ENCODE results near the gene NRXN3. TPM values are rescaled to one million over a fixed set of nuclear protein-coding genes. Genes with fewer than 3 reads are reported as not detected.

NRXN3 gene
- total and polyA plus RNA-seq, 2 of the 13 experiments (the other 11 are each of a cell fraction or from before 2014, with no cell fraction given), result 0.03 TPM; not detected in 1

- TF ChIP-seq PITX1 (CRISPR knock-in tag; IDR thresholded peaks at IDR 0.05), result no peak
- TF ChIP-seq ZNF432 (CRISPR knock-in tag; IDR thresholded peaks at IDR 0.05; ENCODE audit: borderline replicate concordance), result no peak
- no peak for TF ChIP-seq NR1H2 (CRISPR knock-in tag; IDR thresholded peaks at IDR 0.05; ENCODE audit: borderline replicate concordance, low read depth)
These were observed 1193.1 kb downstream of the NRXN3 start (continued) for GRCh38 chr14:79363291-79363690.

GRCh38 chr14:79369359-79370332 lies 1199.5 kb downstream of the NRXN3 start:
- no peak for FAIRE-seq
- in situ Hi-C loops (cut with HindIII; ENCODE audit: extremely low pct_ligation_motif_present, low pct_unique_long_range_greater_than_20kb) (no loop called here), intact Hi-C loops (cut with micrococcal nuclease; ENCODE audit: unreplicated experiment) (no loop called here)
- Histone ChIP-seq H3K4me1 (ENCODE audit: insufficient read depth, low read length) (no peaks in the 10 kb centered on the region), H3K27ac (ENCODE audit: extremely low read length, insufficient read depth, low read length) (no peak overlapping the region), H3K9me3 (ENCODE audit: low read length) (peaks cover 49% of the 10 kb centered on the region), H3K27me3 (ENCODE audit: control insufficient read depth in 1 of 2, insufficient read depth in 2 of 2, low read length in 2 of 2) (no peaks in the 10 kb centered on the region), H3K4me3 (replicated peaks in 1 of 3; ENCODE audit: insufficient read depth in 1 of 3, low read depth in 2 of 3, low read length in 3 of 3) (no peak overlapping the region), H2AFZ (ENCODE audit: low read length) (no peak overlapping the region), H3K79me2 (ENCODE audit: insufficient read depth, low read length) (no peaks in the 10 kb centered on the region), H4K20me1 (ENCODE audit: insufficient read depth, low read length) (no peaks in the 10 kb centered on the region), H3K4me2 (ENCODE audit: low read depth, low read length) (no peak overlapping the region), H3K36me3 (replicated peaks in 1 of 2; ENCODE audit: control insufficient read depth in 1 of 2, insufficient read depth in 2 of 2, low read length in 2 of 2) (no peaks in the 10 kb centered on the region), H3K9ac (ENCODE audit: insufficient read depth, low read depth, low read length) (no peak overlapping the region)
- no peak for DNase-seq (ENCODE audit: low spot score)
- WGBS (ENCODE audit: low lambda C conversion rate), result 29% methylated on average over 10 of the region's 10 CpGs
- BruUV-seq (replicated peaks), result no TSS peak
- ChIA-PET CTCF (ENCODE audit: low intra/inter-chr PET ratio, low total read pairs) (no interaction called here), POLR2A (no interaction called here)
- no peak for ATAC-seq
- TF ChIP-seq ZFP90 (CRISPR knock-in tag; IDR thresholded peaks at IDR 0.05; ENCODE audit: borderline replicate concordance) (no peak), ZNF30 (CRISPR knock-in tag; IDR thresholded peaks at IDR 0.05) (no peak), ZBTB4 (CRISPR knock-in tag; IDR thresholded peaks at IDR 0.05; ENCODE audit: borderline replicate concordance) (no peak), ZNF788 (CRISPR knock-in tag; IDR thresholded peaks at IDR 0.05; ENCODE audit: borderline replicate concordance) (no peak), HNF1B (CRISPR knock-in tag; IDR thresholded peaks at IDR 0.05) (no peak), ZNF570 (CRISPR knock-in tag; IDR thresholded peaks at IDR 0.05; ENCODE audit: borderline replicate concordance) (no peak), CC2D1A (CRISPR knock-in tag; IDR thresholded peaks at IDR 0.05) (no peak), ZMYM2 (CRISPR knock-in tag; IDR thresholded peaks at IDR 0.05) (no peak), MLLT10 (CRISPR knock-in tag; IDR thresholded peaks at IDR 0.05) (no peak), ZBTB10 (CRISPR knock-in tag; IDR thresholded peaks at IDR 0.05; ENCODE audit: borderline replicate concordance) (no peak), NKX3-1 (CRISPR knock-in tag; IDR thresholded peaks at IDR 0.05) (no peak)

Data from HepG2 (cell line).